B cell (primary cell): ENCODE measurements around the gene STK40. TPM values are rescaled to one million over a fixed set of nuclear protein-coding genes. Genes with fewer than 3 reads are reported as not detected.

Experiments
- ATAC-seq: fragments of 200-7000 bp; cut with Tn5 transposase; one replicate; pipeline ENCODE4 v1.10.0; 2021; ENCODE audit warnings: low read depth, mild to moderate bottlenecking, moderate number of reproducible peaks, moderate library complexity
- CTCF ChIA-PET: fragments of 350-600 bp; sonication (Branson Sonifier 250); formaldehyde crosslinking; loops from one replicate; lab custom pipeline; 2021; ENCODE audit warnings: antibody characterized with exemption, inconsistent platforms; lab: Charles Lee
- POLR2A ChIA-PET: fragments of 350-600 bp; sonication (Branson Sonifier 250); formaldehyde crosslinking; loops from one replicate; lab custom pipeline; 2021; ENCODE audit warnings: antibody characterized with exemption; lab: Charles Lee
- DNase-seq: peaks from one replicate; pipeline ENCODE4 v3.0.0; 2013
- H2AFZ ChIP-seq: 2 replicates; pipeline ENCODE4 v1.6.1; 2012; ENCODE audit warnings: mild to moderate bottlenecking, low read depth, low read length; ENCODE audit not compliant: insufficient read depth, poor library complexity, severe bottlenecking
- H3K27ac ChIP-seq, 2 donors: 1 replicate in 1 of 2; 2 replicates in 1 of 2; pipeline ENCODE4 v1.5.1; 2012 to 2013; ENCODE audit warnings: low read length in 2 of 2, mild to moderate bottlenecking in 2 of 2, moderate library complexity in 1 of 2
- H3K27me3 ChIP-seq, 4 experiments: fragments of 200-600 bp in 1 of 4; sonication (generic) in 1 of 4; replicated peaks in 1 of 4; 1 replicate in 2 of 4; 2 replicates in 2 of 4; pipeline versions ENCODE4 v1.6.1 to v1.7.0; 2013 to 2016; ENCODE audit warnings: low read length in 3 of 4, mild to moderate bottlenecking in 2 of 4, mixed read lengths in 1 of 4, moderate library complexity in 1 of 4; ENCODE audit not compliant: insufficient read depth in 4 of 4, control insufficient read depth in 3 of 4; ENCODE audit errors: control extremely low read depth in 1 of 4
- H3K36me3 ChIP-seq, 2 experiments: replicated peaks in 1 of 2; 1 replicate in 1 of 2; 2 replicates in 1 of 2; pipeline versions ENCODE4 v1.6.1 to v1.7.1; 2013; ENCODE audit warnings: low read length in 1 of 2; ENCODE audit not compliant: insufficient read depth in 2 of 2, control insufficient read depth in 1 of 2; ENCODE audit errors: control extremely low read depth in 1 of 2, extremely low read depth in 1 of 2
- H3K4me1 ChIP-seq, 2 donors: fragments of 200-600 bp in 1 of 2; sonication (generic) in 1 of 2; 1 replicate in 1 of 2; 2 replicates in 1 of 2; pipeline versions ENCODE4 v1.5.1 to v1.6.1; 2013 to 2017; ENCODE audit warnings: low read length in 2 of 2; ENCODE audit not compliant: control insufficient read depth in 2 of 2, insufficient read depth in 2 of 2
- H3K4me2 ChIP-seq: replicated peaks from 2 replicates; pipeline ENCODE3; 2012; ENCODE audit warnings: mild to moderate bottlenecking, low read depth, low read length; ENCODE audit not compliant: poor library complexity, severe bottlenecking
- H3K4me3 ChIP-seq, 5 experiments: fragments of 200-600 bp in 1 of 5; sonication (generic) in 1 of 5; 1 replicate in 3 of 5; 2 replicates in 2 of 5; pipeline versions ENCODE4 v1.5.1 to v1.7.0; 2011 to 2016; ENCODE audit warnings: low read length in 4 of 5, mild to moderate bottlenecking in 4 of 5, low read depth in 2 of 5, control low read depth in 1 of 5, moderate library complexity in 1 of 5; ENCODE audit not compliant: insufficient read depth in 1 of 5; ENCODE audit errors: control extremely low read depth in 1 of 5, extremely low read depth in 1 of 5
- H3K79me2 ChIP-seq: fragments of 200-600 bp; sonication (generic); one replicate; pipeline ENCODE4 v1.6.0; 2016; ENCODE audit warnings: low read length; ENCODE audit not compliant: control insufficient read depth, insufficient read depth
- H3K9ac ChIP-seq: fragments of 200-600 bp; sonication (generic); 2 replicates; pipeline ENCODE4 v1.6.1; 2017; ENCODE audit warnings: mild to moderate bottlenecking, low read length, moderate library complexity
- H3K9me3 ChIP-seq, 3 donors: one replicate each; pipeline versions ENCODE4 v1.6.1 to v1.7.1; 2013; ENCODE audit warnings: low read length in 2 of 3; ENCODE audit not compliant: control insufficient read depth in 2 of 3, insufficient read depth in 1 of 3; ENCODE audit errors: control extremely low read depth in 1 of 3
- H4K20me1 ChIP-seq: 2 replicates; pipeline ENCODE4 v1.6.0; 2012; ENCODE audit warnings: mild to moderate bottlenecking, low read length; ENCODE audit not compliant: insufficient read depth, control insufficient read depth, poor library complexity, severe bottlenecking
- H3K27ac Mint-ChIP-seq: one replicate; pipeline ENCODE4 v1.8.0; 2021; ENCODE audit warnings: mixed read lengths
- H3K27me3 Mint-ChIP-seq: one replicate; pipeline ENCODE4 v1.8.0; 2021; ENCODE audit warnings: mixed read lengths
- H3K4me1 Mint-ChIP-seq: one replicate; pipeline ENCODE4 v1.8.0; 2021; ENCODE audit warnings: mixed read lengths
- H3K4me3 Mint-ChIP-seq: one replicate; pipeline ENCODE4 v1.8.0; 2021; ENCODE audit warnings: mixed read lengths
- H3K9me3 Mint-ChIP-seq: one replicate; pipeline ENCODE4 v1.8.0; 2022; ENCODE audit warnings: mixed read lengths; ENCODE audit not compliant: insufficient read depth
- CTCF ChIP-seq: fragments of 200-600 bp; IDR thresholded peaks from one replicate; pipeline ENCODE4 v1.8.0; 2022; ENCODE audit warnings: antibody characterized with exemption, mild to moderate bottlenecking
- EZH2 ChIP-seq: IDR thresholded peaks from 2 replicates; pipeline ENCODE4 v1.6.1; 2012; ENCODE audit warnings: borderline replicate concordance, low read depth, mild to moderate bottlenecking, moderate library complexity, low read length; ENCODE audit not compliant: insufficient read depth, poor library complexity, severe bottlenecking
- WGBS: methylation state at CpG from one replicate; pipeline ENCODE4 v1.1.5; 2013; ENCODE audit warnings: missing lambda C conversion rate; ENCODE audit not compliant: insufficient coverage; 5-methylcytosine and 5-hydroxymethylcytosine counted together
- intact Hi-C: fragments of 100-400 bp; cut with micrococcal nuclease; formaldehyde crosslinking; loops from one replicate; pipeline ENCODE4 v1.10.0; 2022
- polyA plus RNA-seq: library from polyadenylated mRNA; depleted of rRNA; stranded (reverse); fragments of >200 nt; gene quantifications from 2 replicates; pipeline ENCODE4 v1.2.3, GENCODE V29; 2012
- total RNA-seq, 2 donors: library from RNA; stranded (reverse); fragments of 120-200 nt in 1 of 2; gene quantifications; 1 replicate in 1 of 2; 2 replicates in 1 of 2; pipeline versions ENCODE4 v1.2.3 to v1.2.4, GENCODE V29; 2013 to 2022

Gene STK40
- total and polyA plus RNA-seq, 2 donors (not counting 1 experiment from before 2014, with no cell fraction given): 53.1 to 69.1 TPM

- Histone ChIP-seq H3K4me3 (peak overlapping the region; percentile 50 to 80 (median 67)), H2AFZ (peak overlapping the region; percentile 23), H3K4me1 (peaks cover 69 to 83% of the 10 kb centered on the region in 2 donors), H3K4me2 (peak overlapping the region; percentile 79), H3K9ac (peak overlapping the region; percentile 67), H3K79me2 (peaks cover 74% of the 10 kb centered on the region), H3K36me3 (peaks cover 0 to 16% of the 10 kb centered on the region in 2 experiments), H3K27ac (peak overlapping the region; percentile 92 to 93), H3K9me3 (peaks cover 0 to 4% (median 0%) of the 10 kb centered on the region in 3 donors), H4K20me1 (peaks cover 37% of the 10 kb centered on the region), H3K27me3 (no peaks in the 10 kb centered on the region)
- no peaks in the 10 kb centered on the region for H3K27me3 Mint-ChIP-seq
- POLR2A ChIA-PET: interaction anchor here (0.9 to 3.4 kb wide), 7 partner anchors 9 to 237 kb away, joined by 3 to 34 read pairs (median 4); partner anchors contain the start of genes LSM10, SH3D21, THRAP3 and TRAPPC3
- no peak for TF ChIP-seq CTCF
- TF ChIP-seq EZH2: no peak
- H3K9me3 Mint-ChIP-seq: no peaks in the 10 kb centered on the region
- CTCF ChIA-PET: interaction anchor here (0.5 to 3.2 kb wide), 16 partner anchors 11 to 237 kb away, joined by 3 to 29 read pairs (median 4); partner anchors contain the start of genes LSM10, SH3D21 and TRAPPC3
- ATAC-seq (peak; percentile 56), DNase-seq (peak; percentile 87)
- peak overlapping the region; percentile 100 for H3K27ac Mint-ChIP-seq
- WGBS: 6% methylated on average over 14 of the region's 14 CpGs
- intact Hi-C loops: loop anchor here (1.0 to 5.0 kb wide), 7 partner anchors 11 to 1091 kb away; partner anchors contain the start of genes ADPRS, LSM10, OSCP1 and THRAP3
- peak overlapping the region; percentile 97 for H3K4me3 Mint-ChIP-seq
- peaks cover 80% of the 10 kb centered on the region for H3K4me1 Mint-ChIP-seq
These were observed 779 bp upstream of the STK40 start for GRCh38 chr1:36386265-36387140.
